ENCODE results near the gene TNFRSF8. TPM values are rescaled to one million over a fixed set of nuclear protein-coding genes. Genes with fewer than 3 reads are reported as not detected.

Gene TNFRSF8
- polyA plus RNA-seq, 1 donor (not counting 4 experiments of a cell fraction or from before 2014, with no cell fraction given), result 0.03 TPM

DNA sequence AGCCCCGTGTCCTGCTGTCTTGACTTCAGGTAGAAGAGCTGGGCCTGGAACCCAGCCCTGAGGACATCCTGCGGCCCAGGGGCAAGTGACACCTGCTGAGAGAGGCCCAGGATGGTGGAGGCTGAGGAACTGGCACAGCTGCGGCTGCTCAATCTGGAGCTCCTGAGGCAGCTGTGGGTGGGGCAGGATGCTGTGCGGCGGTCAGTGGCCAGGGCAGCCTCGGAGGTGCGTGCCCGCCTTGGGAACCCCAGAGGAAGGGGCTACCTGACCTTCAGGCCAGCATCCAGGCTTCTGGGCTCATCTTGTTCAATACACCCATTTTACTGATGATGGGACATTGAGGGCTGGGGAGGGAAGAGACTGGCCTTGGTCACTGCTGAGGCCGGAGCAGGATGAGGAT lies 41.5 kb upstream of the TNFRSF8 start:
- H2AFZ ChIP-seq (ENCODE audit: control insufficient read depth, low read length), result no peak overlapping the region
- no peak overlapping the region for H3K4me2 ChIP-seq (ENCODE audit: control insufficient read depth, extremely low read depth, insufficient read depth, low read depth, low read length)
- H3K27me3 ChIP-seq (ENCODE audit: control insufficient read depth, extremely low read depth, insufficient read depth, low read length), result no peaks in the 10 kb centered on the region
- dilution Hi-C loops (cut with MboI; ENCODE audit: extremely low pct_ligation_motif_present, low sequenced_read_pairs), result no loop called here
- H3K4me1 ChIP-seq (ENCODE audit: control insufficient read depth, extremely low read depth, insufficient read depth, low read length), result peaks cover 3% of the 10 kb centered on the region
- H3K36me3 ChIP-seq (ENCODE audit: control insufficient read depth in 2 of 2, extremely low read depth in 1 of 2, insufficient read depth in 2 of 2, low read length in 2 of 2), result peaks cover 20 to 23% of the 10 kb centered on the region in 2 experiments
- H3K27ac ChIP-seq (ENCODE audit: control insufficient read depth, insufficient read depth, low read length), result no peak overlapping the region
- FAIRE-seq (no peak), DNase-seq (ENCODE audit: low read depth, low spot score) (no peak)
- H4K20me1 ChIP-seq (ENCODE audit: control insufficient read depth, extremely low read depth, insufficient read depth, low read length), result no peaks in the 10 kb centered on the region
- H3K4me3 ChIP-seq (ENCODE audit: control insufficient read depth in 2 of 3, extremely low read depth in 1 of 3, insufficient read depth in 2 of 3, low read depth in 1 of 3, low read length in 3 of 3), result no peak overlapping the region
- H3K9me1 ChIP-seq (ENCODE audit: control insufficient read depth, extremely low read depth, insufficient read depth, low read length), result no peaks in the 10 kb centered on the region
- H3K9me3 ChIP-seq (ENCODE audit: control insufficient read depth, low read depth, low read length), result no peaks in the 10 kb centered on the region
- peaks cover 26% of the 10 kb centered on the region for H3K79me2 ChIP-seq (ENCODE audit: control insufficient read depth, insufficient read depth, low read length)
- no peak overlapping the region for H3K9ac ChIP-seq (ENCODE audit: control insufficient read depth, extremely low read depth, insufficient read depth, low read length)
- TF ChIP-seq, protein P1, sequence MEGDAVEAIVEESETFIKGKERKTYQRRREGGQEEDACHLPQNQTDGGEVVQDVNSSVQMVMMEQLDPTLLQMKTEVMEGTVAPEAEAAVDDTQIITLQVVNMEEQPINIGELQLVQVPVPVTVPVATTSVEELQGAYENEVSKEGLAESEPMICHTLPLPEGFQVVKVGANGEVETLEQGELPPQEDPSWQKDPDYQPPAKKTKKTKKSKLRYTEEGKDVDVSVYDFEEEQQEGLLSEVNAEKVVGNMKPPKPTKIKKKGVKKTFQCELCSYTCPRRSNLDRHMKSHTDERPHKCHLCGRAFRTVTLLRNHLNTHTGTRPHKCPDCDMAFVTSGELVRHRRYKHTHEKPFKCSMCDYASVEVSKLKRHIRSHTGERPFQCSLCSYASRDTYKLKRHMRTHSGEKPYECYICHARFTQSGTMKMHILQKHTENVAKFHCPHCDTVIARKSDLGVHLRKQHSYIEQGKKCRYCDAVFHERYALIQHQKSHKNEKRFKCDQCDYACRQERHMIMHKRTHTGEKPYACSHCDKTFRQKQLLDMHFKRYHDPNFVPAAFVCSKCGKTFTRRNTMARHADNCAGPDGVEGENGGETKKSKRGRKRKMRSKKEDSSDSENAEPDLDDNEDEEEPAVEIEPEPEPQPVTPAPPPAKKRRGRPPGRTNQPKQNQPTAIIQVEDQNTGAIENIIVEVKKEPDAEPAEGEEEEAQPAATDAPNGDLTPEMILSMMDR (optimal IDR thresholded peaks at IDR 0.05 in 1 of 3, IDR thresholded peaks at IDR 0.05 in 1 of 3, conservative IDR thresholded peaks at IDR 0.05 in 1 of 3; ENCODE audit: extremely low read depth in 1 of 3, insufficient read depth in 2 of 3, low read length in 3 of 3), result no peak
- TF ChIP-seq EZH2 (IDR thresholded peaks at IDR 0.05; ENCODE audit: low read length), result no peak

DNA sequence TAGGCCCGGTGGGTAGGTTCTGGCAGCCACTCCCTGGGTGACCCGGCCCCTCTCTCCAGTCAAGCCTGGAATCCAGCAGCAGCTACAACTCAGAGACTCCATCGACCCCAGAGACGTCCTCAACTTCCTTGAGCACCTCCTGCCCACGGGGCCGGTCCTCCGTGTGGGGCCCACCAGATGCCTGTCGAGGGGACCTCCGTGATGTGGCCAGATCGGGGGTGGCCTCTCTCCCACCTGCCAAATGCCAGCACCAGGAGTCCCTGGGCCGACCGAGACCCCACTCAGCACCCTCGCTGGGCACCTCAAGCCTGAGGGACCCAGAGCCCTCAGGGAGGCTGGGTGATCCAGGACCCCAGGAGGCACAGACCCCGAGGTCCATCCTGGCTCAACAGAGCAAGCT lies 41.1 kb upstream of the TNFRSF8 start:
- H3K4me2 ChIP-seq (ENCODE audit: control insufficient read depth, extremely low read depth, insufficient read depth, low read depth, low read length), result no peak overlapping the region
- peaks cover 20 to 26% of the 10 kb centered on the region in 2 experiments for H3K36me3 ChIP-seq (ENCODE audit: control insufficient read depth in 2 of 2, extremely low read depth in 1 of 2, insufficient read depth in 2 of 2, low read length in 2 of 2)
- no peaks in the 10 kb centered on the region for H4K20me1 ChIP-seq (ENCODE audit: control insufficient read depth, extremely low read depth, insufficient read depth, low read length)
- H3K27ac ChIP-seq (ENCODE audit: control insufficient read depth, insufficient read depth, low read length), result no peak overlapping the region
- DNase-seq (ENCODE audit: low read depth, low spot score) (no peak), FAIRE-seq (no peak)
- peaks cover 26% of the 10 kb centered on the region for H3K79me2 ChIP-seq (ENCODE audit: control insufficient read depth, insufficient read depth, low read length)
- TF ChIP-seq, protein P1 (optimal IDR thresholded peaks at IDR 0.05 in 1 of 3, IDR thresholded peaks at IDR 0.05 in 1 of 3, conservative IDR thresholded peaks at IDR 0.05 in 1 of 3; ENCODE audit: extremely low read depth in 1 of 3, insufficient read depth in 2 of 3, low read length in 3 of 3), result no peak
- no peak for TF ChIP-seq EZH2 (IDR thresholded peaks at IDR 0.05; ENCODE audit: low read length)
- H3K27me3 ChIP-seq (ENCODE audit: control insufficient read depth, extremely low read depth, insufficient read depth, low read length), result no peaks in the 10 kb centered on the region
- no peak overlapping the region for H2AFZ ChIP-seq (ENCODE audit: control insufficient read depth, low read length)
- no peak overlapping the region for H3K9ac ChIP-seq (ENCODE audit: control insufficient read depth, extremely low read depth, insufficient read depth, low read length)
- H3K4me3 ChIP-seq (ENCODE audit: control insufficient read depth in 2 of 3, extremely low read depth in 1 of 3, insufficient read depth in 2 of 3, low read depth in 1 of 3, low read length in 3 of 3), result no peak overlapping the region
- H3K9me1 ChIP-seq (ENCODE audit: control insufficient read depth, extremely low read depth, insufficient read depth, low read length), result no peaks in the 10 kb centered on the region
- no peaks in the 10 kb centered on the region for H3K9me3 ChIP-seq (ENCODE audit: control insufficient read depth, low read depth, low read length)
- dilution Hi-C loops (cut with MboI; ENCODE audit: extremely low pct_ligation_motif_present, low sequenced_read_pairs), result no loop called here
- peaks cover 3% of the 10 kb centered on the region for H3K4me1 ChIP-seq (ENCODE audit: control insufficient read depth, extremely low read depth, insufficient read depth, low read length)

Measured in keratinocyte (primary cell).